IMR-90 (cell line): ENCODE measurements around the gene CNOT10. TPM values are rescaled to one million over a fixed set of nuclear protein-coding genes. Genes with fewer than 3 reads are reported as not detected.

Experiments used
- ATAC-seq: fragments of 200-7000 bp; cut with Tn5 transposase; 2 replicates; pipeline ENCODE4 v1.9.1; 2020; ENCODE audit warnings: low read depth, mild to moderate bottlenecking, moderate library complexity
- BruUV-seq: library from RNA; stranded (reverse); fragments of 400-500 nt; replicated peaks from 2 replicates; lab custom pipeline; 2021; lab: Mats Ljungman, UMichigan
- CTCF ChIA-PET: fragments of 300-600 bp; formaldehyde crosslinking; extraction: SDS; loops from one replicate; lab custom pipeline; 2021; ENCODE audit warnings: antibody characterized with exemption; lab: Yijun Ruan, JAX
- POLR2A ChIA-PET: fragments of 300-600 bp; sonication (Branson Sonifier 250); formaldehyde crosslinking; loops from one replicate; lab custom pipeline; 2022; ENCODE audit warnings: antibody characterized with exemption; ENCODE audit not compliant: unreplicated experiment; lab: Charles Lee
- DNase-seq: peaks from one replicate; pipeline ENCODE4 v3.0.0; 2013
- H2AFZ ChIP-seq: replicated peaks from 2 replicates; pipeline ENCODE3; 2013; ENCODE audit warnings: low read length, mild to moderate bottlenecking; ENCODE audit not compliant: poor library complexity
- H2AK5ac ChIP-seq: 2 replicates; pipeline ENCODE4 v1.6.1; 2013; ENCODE audit warnings: low read depth, low read length, inconsistent platforms
- H2AK9ac ChIP-seq: replicated peaks from 2 replicates; pipeline ENCODE3; 2013; ENCODE audit warnings: mild to moderate bottlenecking, low read depth, low read length, moderate library complexity; ENCODE audit not compliant: poor library complexity
- H2BK120ac ChIP-seq: 2 replicates; pipeline ENCODE4 v1.6.1; 2013; ENCODE audit warnings: low read depth, low read length, inconsistent platforms
- H2BK15ac ChIP-seq: 3 replicates; pipeline ENCODE4 v1.6.1; 2013; ENCODE audit warnings: low read depth, low read length, inconsistent platforms
- H2BK20ac ChIP-seq: 2 replicates; pipeline ENCODE4 v1.6.1; 2013; ENCODE audit warnings: low read depth, mild to moderate bottlenecking, inconsistent platforms, low read length, moderate library complexity
- H2BK5ac ChIP-seq: 2 replicates; pipeline ENCODE4 v1.6.1; 2013; ENCODE audit warnings: mild to moderate bottlenecking, low read depth, low read length, inconsistent platforms; ENCODE audit not compliant: poor library complexity, severe bottlenecking
- H3K14ac ChIP-seq: replicated peaks from 2 replicates; pipeline ENCODE4 v1.6.1; 2013; ENCODE audit warnings: low read depth, low read length, inconsistent platforms
- H3K18ac ChIP-seq: 2 replicates; pipeline ENCODE4 v1.6.1; 2013; ENCODE audit warnings: low read depth, low read length, control low read depth
- H3K23ac ChIP-seq: 2 replicates; pipeline ENCODE4 v1.6.1; 2013; ENCODE audit warnings: low read depth, low read length, inconsistent platforms
- H3K27ac ChIP-seq: 2 replicates; pipeline ENCODE4 v1.5.1; 2013; ENCODE audit warnings: mild to moderate bottlenecking, control low read depth, low read length; ENCODE audit not compliant: insufficient read depth
- H3K27me3 ChIP-seq: 2 replicates; pipeline ENCODE4 v1.6.1; 2013; ENCODE audit warnings: low read length; ENCODE audit not compliant: control insufficient read depth, insufficient read depth
- H3K36me3 ChIP-seq: 2 replicates; pipeline ENCODE4 v1.6.1; 2013; ENCODE audit warnings: low read length, mixed read lengths; ENCODE audit not compliant: control insufficient read depth, insufficient read depth
- H3K4ac ChIP-seq: 2 replicates; pipeline ENCODE4 v1.6.1; 2013; ENCODE audit warnings: low read depth, low read length, inconsistent platforms
- H3K4me1 ChIP-seq: 2 replicates; pipeline ENCODE4 v1.6.1; 2013; ENCODE audit warnings: low read length, mixed read lengths; ENCODE audit not compliant: control insufficient read depth, insufficient read depth
- H3K4me2 ChIP-seq: 2 replicates; pipeline ENCODE4 v1.6.1; 2013; ENCODE audit warnings: low read depth, mild to moderate bottlenecking, control low read depth, low read length, moderate library complexity
- H3K4me3 ChIP-seq: 2 replicates; pipeline ENCODE4 v1.5.1; 2013; ENCODE audit warnings: low read depth, mild to moderate bottlenecking, control low read depth, low read length, moderate library complexity; ENCODE audit not compliant: insufficient read depth
- H3K56ac ChIP-seq: 2 replicates; pipeline ENCODE4 v1.6.1; 2013; ENCODE audit warnings: low read length, inconsistent platforms; ENCODE audit not compliant: insufficient read depth; ENCODE audit errors: extremely low read depth
- H3K79me1 ChIP-seq, 2 experiments: 2 replicates each; pipeline ENCODE4 v1.6.1; 2013; ENCODE audit warnings: low read length in 2 of 2, inconsistent platforms in 1 of 2, low read depth in 1 of 2
- H3K9ac ChIP-seq: 2 replicates; pipeline ENCODE4 v1.6.1; 2013; ENCODE audit warnings: low read depth, low read length, control low read depth
- H3K9me1 ChIP-seq: 2 replicates; pipeline ENCODE4 v1.6.1; 2013; ENCODE audit warnings: low read length, inconsistent platforms; ENCODE audit not compliant: insufficient read depth
- H3K9me3 ChIP-seq: 2 replicates; pipeline ENCODE4 v1.6.1; 2013; ENCODE audit warnings: low read length; ENCODE audit not compliant: control insufficient read depth, insufficient read depth
- H4K20me1 ChIP-seq: 2 replicates; pipeline ENCODE4 v1.6.1; 2013; ENCODE audit warnings: low read length, inconsistent platforms; ENCODE audit not compliant: insufficient read depth
- H4K5ac ChIP-seq: 2 replicates; pipeline ENCODE4 v1.6.1; 2013; ENCODE audit warnings: mild to moderate bottlenecking, low read depth, low read length, control low read depth
- H4K8ac ChIP-seq, 2 experiments: 2 replicates each; pipeline ENCODE4 v1.6.1; 2013; ENCODE audit warnings: low read depth in 2 of 2, low read length in 2 of 2, control low read depth in 1 of 2, inconsistent platforms in 1 of 2
- H4K91ac ChIP-seq: 2 replicates; pipeline ENCODE4 v1.6.1; 2013; ENCODE audit warnings: low read depth, low read length, inconsistent platforms; ENCODE audit not compliant: insufficient read depth
- BHLHE40 ChIP-seq: fragments of 150-350 bp; IDR thresholded peaks from 2 replicates; pipeline ENCODE4 v1.6.1; 2016; ENCODE audit warnings: mild to moderate bottlenecking, low read depth, low read length
- CEBPB ChIP-seq: IDR thresholded peaks from 2 replicates; pipeline ENCODE4 v1.6.1; 2012; ENCODE audit warnings: low read depth, low read length, improper control_type of control experiment
- CHD1 ChIP-seq: IDR thresholded peaks from 2 replicates; pipeline ENCODE4 v1.6.1; 2012; ENCODE audit warnings: low read depth, low read length, improper control_type of control experiment
- ELK1 ChIP-seq: fragments of 150-350 bp; IDR thresholded peaks from 2 replicates; pipeline ENCODE4 v1.6.1; 2016; ENCODE audit warnings: low read depth, mild to moderate bottlenecking, low read length, moderate library complexity, borderline replicate concordance
- FOS ChIP-seq: fragments of 150-350 bp; IDR thresholded peaks from 2 replicates; pipeline ENCODE4 v1.6.1; 2016; ENCODE audit warnings: low read depth, low read length
- MAFK ChIP-seq: IDR thresholded peaks from 2 replicates; pipeline ENCODE4 v1.6.1; 2012; ENCODE audit warnings: low read depth, low read length, improper control_type of control experiment
- MAZ ChIP-seq: IDR thresholded peaks from 2 replicates; pipeline ENCODE4 v1.6.1; 2012; ENCODE audit warnings: low read depth, mild to moderate bottlenecking, low read length, improper control_type of control experiment, moderate library complexity, borderline replicate concordance
- MXI1 ChIP-seq: IDR thresholded peaks from 2 replicates; pipeline ENCODE4 v1.6.1; 2012; ENCODE audit warnings: low read depth, mild to moderate bottlenecking, low read length, moderate library complexity, borderline replicate concordance
- NFE2L2 ChIP-seq: fragments of 150-350 bp; IDR thresholded peaks from 2 replicates; pipeline ENCODE4 v1.6.1; 2016; ENCODE audit warnings: low read depth, mild to moderate bottlenecking, low read length
- POLR2A ChIP-seq: IDR thresholded peaks from 2 replicates; pipeline ENCODE4 v1.6.1; 2012; ENCODE audit warnings: mild to moderate bottlenecking, low read depth, low read length
- RAD21 ChIP-seq: IDR thresholded peaks from 2 replicates; pipeline ENCODE4 v1.6.1; 2012; ENCODE audit warnings: low read length, improper control_type of control experiment
- RCOR1 ChIP-seq: IDR thresholded peaks from 2 replicates; pipeline ENCODE4 v1.6.1; 2012; ENCODE audit warnings: mild to moderate bottlenecking, low read length, improper control_type of control experiment; ENCODE audit not compliant: insufficient replicate concordance
- RFX5 ChIP-seq: IDR thresholded peaks from 2 replicates; pipeline ENCODE4 v1.8.0; 2012; ENCODE audit warnings: low read depth, mild to moderate bottlenecking, low read length, moderate library complexity
- SMC3 ChIP-seq: fragments of 150-350 bp; IDR thresholded peaks from 2 replicates; pipeline ENCODE4 v1.6.1; 2016; ENCODE audit warnings: low read depth, mild to moderate bottlenecking, antibody characterized with exemption, low read length, moderate library complexity
- WGBS, 2 experiments: methylation state at CpG; one replicate each; pipeline versions ENCODE4 v1.1.5 to v1.1.7; 2013; ENCODE audit warnings: missing lambda C conversion rate in 2 of 2; ENCODE audit not compliant: insufficient read length in 1 of 2; ENCODE audit errors: extremely low coverage in 2 of 2; 5-methylcytosine and 5-hydroxymethylcytosine counted together
- dilution Hi-C: fragments of 300-500 bp; cut with HindIII; formaldehyde crosslinking; loops from one replicate; pipeline ENCODE4 v1.14.3; 2018; ENCODE audit warnings: low sequenced_read_pairs; ENCODE audit not compliant: unreplicated experiment
- in situ Hi-C: fragments of 300-500 bp; cut with MboI; formaldehyde crosslinking; loops from 3 replicates; pipeline ENCODE4 v1.14.3; 2019; ENCODE audit warnings: low sequenced_read_pairs, inconsistent platforms, mixed read lengths
- intact Hi-C: fragments of 100-400 bp; cut with micrococcal nuclease; formaldehyde crosslinking; loops from 2 replicates; pipeline ENCODE4 v1.10.0; 2022
- polyA plus RNA-seq, 3 experiments: library from polyadenylated mRNA; depleted of rRNA; stranded (reverse); fragments of >200 nt; gene quantifications; 2 replicates each; pipeline ENCODE4 v1.2.3, GENCODE V29; 2012; ENCODE audit warnings: low replicate concordance in 1 of 3
- total RNA-seq: library from RNA; depleted of rRNA; stranded (reverse); fragments of >200 nt; gene quantifications from 2 replicates; pipeline ENCODE4 v1.2.3, GENCODE V29; 2012
- TF ChIP-seq, protein P1 (sequence below): conservative IDR thresholded peaks from 2 replicates; pipeline ENCODE4 v1.5.1; 2012; ENCODE audit warnings: mild to moderate bottlenecking, low read depth, low read length, improper control_type of control experiment
- TF ChIP-seq, protein P2 (sequence below): fragments of 150-350 bp; IDR thresholded peaks from 2 replicates; pipeline ENCODE4 v1.6.1; 2017; ENCODE audit warnings: mild to moderate bottlenecking, antibody characterized with exemption, low read length, low read depth

CNOT10 gene
- total and polyA plus RNA-seq, 2 of the 4 experiments (the other 2 are of a cell fraction), result 15.8 to 20.4 TPM

DNA sequence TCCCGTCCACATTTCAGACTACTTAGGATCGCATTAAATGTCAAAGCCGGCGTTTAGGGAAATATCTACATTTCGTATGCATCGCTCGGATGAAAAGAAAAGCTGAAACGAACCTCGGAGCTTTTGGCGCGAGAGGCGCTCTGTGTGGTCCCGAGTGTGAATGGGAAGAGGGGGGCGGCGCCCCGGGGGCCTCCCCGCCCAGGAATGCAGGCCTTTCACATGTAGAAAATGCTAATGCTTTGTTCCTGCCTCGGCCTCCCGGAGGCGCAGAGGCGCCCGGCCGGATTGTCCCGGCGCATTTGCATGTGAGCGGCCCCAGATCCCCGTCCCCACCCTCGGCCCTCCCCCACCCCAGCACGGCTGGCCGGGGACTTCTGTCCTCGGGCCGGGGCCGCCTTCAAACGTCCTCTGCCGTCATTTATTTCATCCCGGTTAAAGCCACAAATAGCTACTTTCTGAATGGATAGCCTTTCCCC lies 95.8 kb downstream of the CNOT10 start:
- peaks cover 4% of the 10 kb centered on the region; the same call in 1 of the 2 replicates for H3K27me3 ChIP-seq
- H3K36me3 ChIP-seq, result no peaks in the 10 kb centered on the region
- H2BK5ac ChIP-seq, result no peak overlapping the region
- no peaks in the 10 kb centered on the region for H3K9me3 ChIP-seq
- BruUV-seq, result no TSS peak
- H3K79me1 ChIP-seq, result no peaks in the 10 kb centered on the region
- no peaks in the 10 kb centered on the region for H3K9me1 ChIP-seq
- no peak overlapping the region for H2BK20ac ChIP-seq
- H3K4ac ChIP-seq, result no peak overlapping the region
- no peaks in the 10 kb centered on the region; the same call in 1 of the 2 replicates for H3K4me1 ChIP-seq
- H2BK120ac ChIP-seq, result no peak overlapping the region
- no peak overlapping the region for H3K9ac ChIP-seq
- ATAC-seq, result peak; percentile 61
- ChIA-PET CTCF (interaction anchor here (1.0 to 1.9 kb wide), 3 partner anchors 10 to 83 kb away, joined by 3 to 5 read pairs (median 5); no protein-coding TSS in a partner anchor), POLR2A (no interaction called here)
- no peaks in the 10 kb centered on the region for H4K20me1 ChIP-seq
- H2AK5ac ChIP-seq, result no peak overlapping the region
- peak overlapping the region; percentile 69 for H3K4me3 ChIP-seq
- intact Hi-C loops (loop anchor here (1.0 kb wide), 1 partner anchor 47 kb away; no protein-coding TSS in a partner anchor), dilution Hi-C loops (no loop called here), in situ Hi-C loops (no loop called here)
- H3K27ac ChIP-seq, result no peak overlapping the region
- H4K91ac ChIP-seq, result no peak overlapping the region
- H2AFZ ChIP-seq, result peak overlapping the region; percentile 94
- H4K5ac ChIP-seq, result no peak overlapping the region
- 9% methylated on average over 4 of the region's 36 CpGs; no CpG with 5 or more reads in 1 of the 2 experiments for WGBS, 2 experiments
- TF ChIP-seq BHLHE40 (no peak), MXI1 (no peak), NFE2L2 (no peak), RAD21 (no peak), MAFK (no peak), CEBPB (no peak), SMC3 (no peak), CHD1 (no peak), POLR2A (no peak), MAZ (no peak), RCOR1 (no peak), ELK1 (no peak), FOS (no peak), RFX5 (no peak)
- TF ChIP-seq, protein P1, sequence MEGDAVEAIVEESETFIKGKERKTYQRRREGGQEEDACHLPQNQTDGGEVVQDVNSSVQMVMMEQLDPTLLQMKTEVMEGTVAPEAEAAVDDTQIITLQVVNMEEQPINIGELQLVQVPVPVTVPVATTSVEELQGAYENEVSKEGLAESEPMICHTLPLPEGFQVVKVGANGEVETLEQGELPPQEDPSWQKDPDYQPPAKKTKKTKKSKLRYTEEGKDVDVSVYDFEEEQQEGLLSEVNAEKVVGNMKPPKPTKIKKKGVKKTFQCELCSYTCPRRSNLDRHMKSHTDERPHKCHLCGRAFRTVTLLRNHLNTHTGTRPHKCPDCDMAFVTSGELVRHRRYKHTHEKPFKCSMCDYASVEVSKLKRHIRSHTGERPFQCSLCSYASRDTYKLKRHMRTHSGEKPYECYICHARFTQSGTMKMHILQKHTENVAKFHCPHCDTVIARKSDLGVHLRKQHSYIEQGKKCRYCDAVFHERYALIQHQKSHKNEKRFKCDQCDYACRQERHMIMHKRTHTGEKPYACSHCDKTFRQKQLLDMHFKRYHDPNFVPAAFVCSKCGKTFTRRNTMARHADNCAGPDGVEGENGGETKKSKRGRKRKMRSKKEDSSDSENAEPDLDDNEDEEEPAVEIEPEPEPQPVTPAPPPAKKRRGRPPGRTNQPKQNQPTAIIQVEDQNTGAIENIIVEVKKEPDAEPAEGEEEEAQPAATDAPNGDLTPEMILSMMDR, result no peak; the same call in 1 of the 2 replicates
- TF ChIP-seq, protein P2, sequence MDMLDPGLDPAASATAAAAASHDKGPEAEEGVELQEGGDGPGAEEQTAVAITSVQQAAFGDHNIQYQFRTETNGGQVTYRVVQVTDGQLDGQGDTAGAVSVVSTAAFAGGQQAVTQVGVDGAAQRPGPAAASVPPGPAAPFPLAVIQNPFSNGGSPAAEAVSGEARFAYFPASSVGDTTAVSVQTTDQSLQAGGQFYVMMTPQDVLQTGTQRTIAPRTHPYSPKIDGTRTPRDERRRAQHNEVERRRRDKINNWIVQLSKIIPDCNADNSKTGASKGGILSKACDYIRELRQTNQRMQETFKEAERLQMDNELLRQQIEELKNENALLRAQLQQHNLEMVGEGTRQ, result no peak
- H2AK9ac ChIP-seq, result no peak overlapping the region
- H4K8ac ChIP-seq, result no peak overlapping the region
- H2BK15ac ChIP-seq, result no peak overlapping the region
- no peak overlapping the region for H3K14ac ChIP-seq
- H3K4me2 ChIP-seq, result peak overlapping the region; percentile 93
- no peak overlapping the region for H3K56ac ChIP-seq
- no peak overlapping the region for H3K18ac ChIP-seq
- peak; percentile 16 for DNase-seq
- no peak overlapping the region for H3K23ac ChIP-seq
